ENCODE results near the gene NKX2-1. TPM values are rescaled to one million over a fixed set of nuclear protein-coding genes. Genes with fewer than 3 reads are reported as not detected.

The NKX2-1 gene
- polyA plus RNA-seq, 1 donor (not counting 4 experiments of a cell fraction or from before 2014, with no cell fraction given): not detected

- peaks cover 7% of the 10 kb centered on the region for H3K4me1 ChIP-seq (ENCODE audit: control insufficient read depth, extremely low read depth, insufficient read depth, low read length)
- H3K27ac ChIP-seq (ENCODE audit: control insufficient read depth, insufficient read depth, low read length): no peak overlapping the region
- peaks cover 100% of the 10 kb centered on the region for H3K27me3 ChIP-seq (ENCODE audit: control insufficient read depth, extremely low read depth, insufficient read depth, low read length)
- no peak overlapping the region for H2AFZ ChIP-seq (ENCODE audit: control insufficient read depth, low read length)
- no peak overlapping the region for H3K4me3 ChIP-seq (ENCODE audit: control insufficient read depth in 2 of 3, extremely low read depth in 1 of 3, insufficient read depth in 2 of 3, low read depth in 1 of 3, low read length in 3 of 3)
- no peaks in the 10 kb centered on the region for H3K79me2 ChIP-seq (ENCODE audit: control insufficient read depth, insufficient read depth, low read length)
- dilution Hi-C loops (cut with MboI; ENCODE audit: extremely low pct_ligation_motif_present, low sequenced_read_pairs): no loop called here
- TF ChIP-seq CTCF (optimal IDR thresholded peaks at IDR 0.05 in 1 of 3, IDR thresholded peaks at IDR 0.05 in 1 of 3, conservative IDR thresholded peaks at IDR 0.05 in 1 of 3; ENCODE audit: extremely low read depth in 1 of 3, insufficient read depth in 2 of 3, low read length in 3 of 3) (no peak), EZH2 (IDR thresholded peaks at IDR 0.05; ENCODE audit: low read length) (peak; percentile 76)
- FAIRE-seq: no peak
- H3K9me3 ChIP-seq (ENCODE audit: control insufficient read depth, low read depth, low read length): no peaks in the 10 kb centered on the region
- H3K9me1 ChIP-seq (ENCODE audit: control insufficient read depth, extremely low read depth, insufficient read depth, low read length): no peaks in the 10 kb centered on the region
- no peak for DNase-seq (ENCODE audit: low read depth, low spot score)
- no peak overlapping the region for H3K4me2 ChIP-seq (ENCODE audit: control insufficient read depth, extremely low read depth, insufficient read depth, low read depth, low read length)
- H4K20me1 ChIP-seq (ENCODE audit: control insufficient read depth, extremely low read depth, insufficient read depth, low read length): no peaks in the 10 kb centered on the region
- H3K36me3 ChIP-seq (ENCODE audit: control insufficient read depth in 2 of 2, extremely low read depth in 1 of 2, insufficient read depth in 2 of 2, low read length in 2 of 2): no peaks in the 10 kb centered on the region
- H3K9ac ChIP-seq (ENCODE audit: control insufficient read depth, extremely low read depth, insufficient read depth, low read length): no peak overlapping the region
Observed at GRCh38 chr14:36517242-36518030, 2.6 kb downstream of the NKX2-1 start.

GRCh38 chr14:36516719-36517241 lies 3.3 kb downstream of the NKX2-1 start:
- Histone ChIP-seq H2AFZ (ENCODE audit: control insufficient read depth, low read length) (no peak overlapping the region), H3K9me3 (ENCODE audit: control insufficient read depth, low read depth, low read length) (no peaks in the 10 kb centered on the region), H3K36me3 (ENCODE audit: control insufficient read depth in 2 of 2, extremely low read depth in 1 of 2, insufficient read depth in 2 of 2, low read length in 2 of 2) (no peaks in the 10 kb centered on the region), H4K20me1 (ENCODE audit: control insufficient read depth, extremely low read depth, insufficient read depth, low read length) (no peaks in the 10 kb centered on the region), H3K4me2 (ENCODE audit: control insufficient read depth, extremely low read depth, insufficient read depth, low read depth, low read length) (no peak overlapping the region), H3K27ac (ENCODE audit: control insufficient read depth, insufficient read depth, low read length) (no peak overlapping the region), H3K4me1 (ENCODE audit: control insufficient read depth, extremely low read depth, insufficient read depth, low read length) (peaks cover 7% of the 10 kb centered on the region), H3K27me3 (ENCODE audit: control insufficient read depth, extremely low read depth, insufficient read depth, low read length) (peaks cover 100% of the 10 kb centered on the region), H3K9ac (ENCODE audit: control insufficient read depth, extremely low read depth, insufficient read depth, low read length) (no peak overlapping the region), H3K9me1 (ENCODE audit: control insufficient read depth, extremely low read depth, insufficient read depth, low read length) (no peaks in the 10 kb centered on the region), H3K4me3 (ENCODE audit: control insufficient read depth in 2 of 3, extremely low read depth in 1 of 3, insufficient read depth in 2 of 3, low read depth in 1 of 3, low read length in 3 of 3) (no peak overlapping the region), H3K79me2 (ENCODE audit: control insufficient read depth, insufficient read depth, low read length) (no peaks in the 10 kb centered on the region)
- FAIRE-seq: no peak
- peak; percentile 59 for TF ChIP-seq EZH2 (IDR thresholded peaks at IDR 0.05; ENCODE audit: low read length)
- no peak for TF ChIP-seq CTCF (optimal IDR thresholded peaks at IDR 0.05 in 1 of 3, IDR thresholded peaks at IDR 0.05 in 1 of 3, conservative IDR thresholded peaks at IDR 0.05 in 1 of 3; ENCODE audit: extremely low read depth in 1 of 3, insufficient read depth in 2 of 3, low read length in 3 of 3)
- DNase-seq (ENCODE audit: low read depth, low spot score): no peak
- dilution Hi-C loops (cut with MboI; ENCODE audit: extremely low pct_ligation_motif_present, low sequenced_read_pairs): no loop called here
